Measurements from ENCODE around the gene MT1F. TPM values are rescaled to one million over a fixed set of nuclear protein-coding genes. Genes with fewer than 3 reads are reported as not detected.

Gene MT1F
- polyA plus RNA-seq, 3 donors, result 49.5 to 56.3 (median 54.3) TPM

- no peak for DNase-seq (ENCODE audit: low read depth in 3 of 3, low spot score in 2 of 3)
Observed at GRCh38 chr16:56689171-56689570, 31.4 kb downstream of the MT1F start.

DNA sequence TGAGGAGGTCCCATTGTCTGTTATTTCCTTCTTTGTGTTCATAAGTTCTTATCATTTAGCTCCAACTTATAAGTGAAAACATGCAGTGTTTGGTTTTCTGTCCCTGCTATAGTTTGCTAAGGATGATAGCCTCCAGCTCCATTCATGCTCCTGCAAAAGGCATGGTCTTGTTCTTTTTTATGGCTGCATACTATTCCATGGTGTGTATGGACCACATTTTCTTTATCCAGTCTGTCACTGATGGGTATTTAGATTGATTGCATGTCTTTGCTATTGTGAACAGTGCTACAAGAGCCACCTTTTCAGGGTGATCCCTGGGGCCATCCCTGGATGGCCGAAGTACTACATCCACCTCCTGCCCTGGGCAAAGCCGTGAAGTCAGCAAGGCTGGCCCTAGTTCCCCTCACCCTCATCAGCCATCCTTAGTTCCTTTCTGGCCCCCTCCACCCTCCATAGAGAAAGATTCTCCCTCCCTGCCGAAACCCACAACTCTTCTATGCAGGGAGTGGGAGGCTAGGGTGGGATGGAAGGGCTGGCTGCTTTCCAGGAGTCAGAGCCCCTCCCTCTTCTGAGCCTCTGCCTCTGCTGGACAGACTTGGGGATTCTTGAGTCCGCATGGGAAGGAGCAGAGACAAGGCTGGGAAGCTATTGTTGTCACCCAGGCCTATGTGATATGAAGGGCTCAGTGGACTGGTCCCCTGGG is 32.8 kb downstream of the MT1F start:
- no peak for DNase-seq (ENCODE audit: low read depth in 3 of 3, low spot score in 2 of 3)

DNA sequence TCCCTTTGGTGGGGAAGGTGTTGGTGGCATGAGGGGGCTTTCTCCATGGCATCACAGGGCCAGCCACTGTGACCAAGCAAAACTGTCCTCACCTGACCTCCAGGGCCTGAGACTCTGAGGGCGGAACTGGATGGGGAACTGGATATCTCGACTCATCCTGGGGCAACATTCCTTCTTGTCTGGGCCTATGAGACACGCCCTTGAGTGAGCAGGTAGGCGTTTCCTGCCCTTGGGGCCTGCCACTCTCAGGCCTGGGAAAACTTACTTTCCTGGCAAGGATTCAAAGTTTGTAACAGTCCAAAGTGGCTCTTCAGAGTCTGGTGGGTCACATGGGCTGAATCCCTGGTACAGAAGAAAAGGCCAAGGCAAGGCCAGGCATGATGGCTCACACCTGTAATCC is 34.1 kb downstream of the MT1F start:
- DNase-seq (ENCODE audit: low read depth in 3 of 3, low spot score in 2 of 3), result no peak

GRCh38 chr16:56695246-56695645 is 37.5 kb downstream of the MT1F start:
- no peak for DNase-seq (ENCODE audit: low read depth in 3 of 3, low spot score in 2 of 3)

GRCh38 chr16:56697456-56698155 is 39.8 kb downstream of the MT1F start:
- DNase-seq (ENCODE audit: low read depth in 3 of 3, low spot score in 2 of 3), result no peak

DNA sequence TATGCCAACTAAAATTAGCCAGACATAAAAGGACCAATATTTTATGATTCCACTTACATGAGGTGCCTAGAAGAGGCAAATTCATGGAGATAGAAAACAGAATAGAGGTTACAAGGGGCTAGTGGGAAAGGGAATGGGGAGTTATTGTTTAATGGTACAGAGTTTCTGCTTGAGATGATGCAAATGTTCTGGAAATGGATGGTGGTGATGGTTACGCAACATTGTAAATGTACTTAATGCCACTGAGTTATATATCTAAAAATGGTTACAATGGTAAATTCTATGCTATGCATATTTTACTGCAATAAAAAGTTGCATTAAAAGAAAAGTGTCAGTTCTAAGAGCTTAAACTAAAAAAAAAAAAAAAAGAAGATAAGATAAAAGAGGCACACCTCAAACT is 42.4 kb downstream of the MT1F start:
- no peak for DNase-seq (ENCODE audit: low read depth in 3 of 3, low spot score in 2 of 3)

DNA sequence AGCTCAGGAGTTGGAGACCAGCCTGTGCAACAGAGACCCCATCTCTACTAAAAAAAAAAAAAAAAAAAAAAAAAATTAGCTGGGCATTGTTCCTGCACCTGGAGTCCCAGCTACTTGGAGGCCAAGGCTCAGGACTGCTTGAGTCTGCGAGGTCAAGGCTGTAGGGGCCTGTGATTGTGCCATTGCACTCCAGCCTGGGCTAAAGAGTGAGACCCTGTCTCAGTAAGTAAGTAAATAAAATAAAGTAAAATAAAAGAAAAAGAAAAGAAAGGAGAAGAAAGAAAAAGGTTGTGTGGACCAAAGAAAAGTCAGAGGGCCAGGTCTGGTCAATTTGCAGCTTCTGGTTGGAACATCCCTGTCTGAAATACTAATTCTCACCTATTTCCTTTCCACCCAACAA is 42.9 kb downstream of the MT1F start:
- DNase-seq (ENCODE audit: low read depth in 3 of 3, low spot score in 2 of 3), result no peak

GRCh38 chr16:56701534-56701933 is 43.8 kb downstream of the MT1F start:
- DNase-seq (ENCODE audit: low read depth in 3 of 3, low spot score in 2 of 3), result no peak

- no peak for DNase-seq (ENCODE audit: low read depth in 3 of 3, low spot score in 2 of 3)
Observed at GRCh38 chr16:56702836-56703235, 45.1 kb downstream of the MT1F start.

Other genes starting within 250 kb of the MT1F start
- 100 to 1,000 TPM; 147 to 150 (median 149) TPM for gene AMFR, start 232.4 kb upstream of the MT1F start, polyA plus RNA-seq (ENCODE audit: insufficient read length in 3 of 3)
- 100 to 1,000 TPM; 133 to 153 (median 147) TPM for gene NUDT21, start 206.6 kb upstream of the MT1F start, polyA plus RNA-seq (ENCODE audit: insufficient read length in 3 of 3)
- gene OGFOD1, start 206.4 kb upstream of the MT1F start, polyA plus RNA-seq (ENCODE audit: insufficient read length in 3 of 3), result 10 to 100 TPM; 36.2 to 38.5 (median 36.3) TPM
- 100 to 1,000 TPM; 109 to 120 (median 115) TPM for gene BBS2, start 137.9 kb upstream of the MT1F start, polyA plus RNA-seq (ENCODE audit: insufficient read length in 3 of 3)
- gene MT4, start 92.9 kb upstream of the MT1F start, polyA plus RNA-seq (ENCODE audit: insufficient read length in 3 of 3), result not detected
- 1 to 10 TPM; 1.1 to 1.6 (median 1.2) TPM for gene MT3, start 68.4 kb upstream of the MT1F start, polyA plus RNA-seq (ENCODE audit: insufficient read length in 3 of 3)
- 10 to 100 TPM; 19.4 to 22.9 (median 20.3) TPM for gene MT2A, start 49.4 kb upstream of the MT1F start, polyA plus RNA-seq (ENCODE audit: insufficient read length in 3 of 3)
- gene MT1E, start 32.2 kb upstream of the MT1F start, polyA plus RNA-seq (ENCODE audit: insufficient read length in 3 of 3), result 10 to 100 TPM; 20.7 to 35.2 (median 24.9) TPM
- gene MT1M, start 25.3 kb upstream of the MT1F start, polyA plus RNA-seq (ENCODE audit: insufficient read length in 3 of 3), result not detected
- gene MT1A, start 19.3 kb upstream of the MT1F start, polyA plus RNA-seq (ENCODE audit: insufficient read length in 3 of 3), result not detected
- not detected for gene MT1B, start 6.1 kb upstream of the MT1F start, polyA plus RNA-seq (ENCODE audit: insufficient read length in 3 of 3)
- 10 to 100 TPM; 20.7 to 74.0 (median 51.1) TPM for gene MT1G, start 10.1 kb downstream of the MT1F start, polyA plus RNA-seq (ENCODE audit: insufficient read length in 3 of 3)
- 10 to 100 TPM in 2 of 3 donors, 1 to 10 TPM in 1; 3.8 to 23.4 (median 12.6) TPM for gene MT1H, start 11.9 kb downstream of the MT1F start, polyA plus RNA-seq (ENCODE audit: insufficient read length in 3 of 3)
- 10 to 100 TPM; 24.8 to 34.0 (median 26.2) TPM for gene MT1X, start 24.5 kb downstream of the MT1F start, polyA plus RNA-seq (ENCODE audit: insufficient read length in 3 of 3)
- gene NUP93, start 72.2 kb downstream of the MT1F start, polyA plus RNA-seq (ENCODE audit: insufficient read length in 3 of 3), result 10 to 100 TPM; 78.0 to 85.4 (median 81.1) TPM
- gene SLC12A3, start 207.2 kb downstream of the MT1F start, polyA plus RNA-seq (ENCODE audit: insufficient read length in 3 of 3), result 10 to 100 TPM; 39.3 to 61.0 (median 39.5) TPM